ENCODE results near the gene CRYBB1. TPM values are rescaled to one million over a fixed set of nuclear protein-coding genes. Genes with fewer than 3 reads are reported as not detected.

Gene CRYBB1
- total and polyA plus RNA-seq, 10 donors, result 0.34 to 2.9 (median 1.7) TPM

DNA sequence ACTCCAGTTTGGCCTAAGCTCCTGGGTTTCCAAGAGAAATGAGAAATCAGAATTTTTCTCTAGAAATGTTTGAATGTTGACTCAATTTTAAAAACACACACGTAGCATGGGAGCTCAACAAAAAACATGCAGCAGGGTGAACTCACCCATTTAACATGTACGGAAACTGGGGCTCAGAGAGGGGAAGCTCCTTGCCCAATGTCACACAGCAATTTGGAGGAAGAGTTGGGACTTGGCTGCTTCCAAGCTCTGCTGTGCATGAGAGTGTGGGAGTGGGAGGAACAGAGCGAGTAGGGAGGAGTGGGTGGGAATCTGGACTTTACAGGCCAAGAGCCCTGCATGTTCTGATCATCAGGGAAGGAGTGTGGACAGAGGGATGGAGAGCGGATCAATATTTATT lies 33.8 kb downstream of the CRYBB1 start:
- peak overlapping the region in 1 of 8 donors; percentile 56 for H3K27ac ChIP-seq
- WGBS, 5 donors, result 66 to 84% (median 72%) methylated on average over 4 of the region's 4 CpGs
- H3K36me3 ChIP-seq, result peaks cover 0 to 38% (median 12%) of the 10 kb centered on the region in 6 donors
- DNase-seq, result peak; percentile 15
- H3K9me3 ChIP-seq, result peaks cover 0 to 3% (median 0%) of the 10 kb centered on the region in 8 donors
- intact Hi-C loops (cut with DNase I; ENCODE audit: low total_unique reads), result no loop called here
- TF ChIP-seq POLR2AphosphoS5 (IDR thresholded peaks at IDR 0.05), result no peak
- no peak for TF ChIP-seq POLR2A (IDR thresholded peaks at IDR 0.05)
- TF ChIP-seq, protein P1, sequence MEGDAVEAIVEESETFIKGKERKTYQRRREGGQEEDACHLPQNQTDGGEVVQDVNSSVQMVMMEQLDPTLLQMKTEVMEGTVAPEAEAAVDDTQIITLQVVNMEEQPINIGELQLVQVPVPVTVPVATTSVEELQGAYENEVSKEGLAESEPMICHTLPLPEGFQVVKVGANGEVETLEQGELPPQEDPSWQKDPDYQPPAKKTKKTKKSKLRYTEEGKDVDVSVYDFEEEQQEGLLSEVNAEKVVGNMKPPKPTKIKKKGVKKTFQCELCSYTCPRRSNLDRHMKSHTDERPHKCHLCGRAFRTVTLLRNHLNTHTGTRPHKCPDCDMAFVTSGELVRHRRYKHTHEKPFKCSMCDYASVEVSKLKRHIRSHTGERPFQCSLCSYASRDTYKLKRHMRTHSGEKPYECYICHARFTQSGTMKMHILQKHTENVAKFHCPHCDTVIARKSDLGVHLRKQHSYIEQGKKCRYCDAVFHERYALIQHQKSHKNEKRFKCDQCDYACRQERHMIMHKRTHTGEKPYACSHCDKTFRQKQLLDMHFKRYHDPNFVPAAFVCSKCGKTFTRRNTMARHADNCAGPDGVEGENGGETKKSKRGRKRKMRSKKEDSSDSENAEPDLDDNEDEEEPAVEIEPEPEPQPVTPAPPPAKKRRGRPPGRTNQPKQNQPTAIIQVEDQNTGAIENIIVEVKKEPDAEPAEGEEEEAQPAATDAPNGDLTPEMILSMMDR (IDR thresholded peaks at IDR 0.05 in 8 of 11, conservative IDR thresholded peaks at IDR 0.05 in 3 of 11), result no peak
- no peak overlapping the region for H3K4me3 ChIP-seq
- H3K4me1 ChIP-seq, result peaks cover 33 to 95% (median 71%) of the 10 kb centered on the region in 6 donors
- no peaks in the 10 kb centered on the region for H3K27me3 ChIP-seq (replicated peaks in 1 of 7)

DNA sequence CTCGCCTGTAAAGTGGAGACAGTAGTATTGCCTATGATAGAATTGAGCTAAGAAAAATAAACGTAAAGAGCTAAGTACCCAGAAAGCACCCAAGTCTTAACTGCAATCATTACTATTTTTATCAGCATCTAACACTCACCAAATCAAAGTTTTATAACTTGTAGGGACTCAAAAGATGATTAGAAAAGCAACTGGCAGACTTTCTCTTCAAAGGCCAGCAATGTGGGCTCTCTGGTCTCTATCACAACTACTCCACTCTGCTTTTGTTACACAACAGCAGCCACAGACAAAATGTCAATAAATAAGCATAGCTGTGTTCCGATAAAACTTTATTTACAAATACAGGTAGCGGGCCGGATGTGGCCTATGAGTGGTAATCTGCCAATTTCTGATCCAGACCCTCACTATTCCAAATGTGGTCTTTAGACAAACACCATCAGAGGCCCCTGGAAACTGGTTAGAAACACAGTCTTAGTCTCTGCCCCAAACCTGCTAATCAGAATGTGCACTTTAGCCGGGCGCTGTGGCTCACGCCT lies 36.1 kb downstream of the CRYBB1 start:
- peak; percentile 17 for DNase-seq
- Histone ChIP-seq H3K27me3 (replicated peaks in 1 of 7) (no peaks in the 10 kb centered on the region), H3K27ac (no peak overlapping the region), H3K36me3 (peaks cover 0 to 38% (median 12%) of the 10 kb centered on the region in 6 donors), H3K4me1 (peaks cover 29 to 95% (median 61%) of the 10 kb centered on the region in 6 donors), H3K4me3 (no peak overlapping the region), H3K9me3 (no peaks in the 10 kb centered on the region)
- intact Hi-C loops (cut with DNase I; ENCODE audit: low total_unique reads), result no loop called here
- no peak for TF ChIP-seq POLR2A (IDR thresholded peaks at IDR 0.05)
- no peak for TF ChIP-seq POLR2AphosphoS5 (IDR thresholded peaks at IDR 0.05)
- TF ChIP-seq, protein P1 (IDR thresholded peaks at IDR 0.05 in 8 of 11, conservative IDR thresholded peaks at IDR 0.05 in 3 of 11), result no peak
- WGBS, 5 donors, result 96 to 97% (median 96%) methylated on average over 8 of the region's 8 CpGs

DNA sequence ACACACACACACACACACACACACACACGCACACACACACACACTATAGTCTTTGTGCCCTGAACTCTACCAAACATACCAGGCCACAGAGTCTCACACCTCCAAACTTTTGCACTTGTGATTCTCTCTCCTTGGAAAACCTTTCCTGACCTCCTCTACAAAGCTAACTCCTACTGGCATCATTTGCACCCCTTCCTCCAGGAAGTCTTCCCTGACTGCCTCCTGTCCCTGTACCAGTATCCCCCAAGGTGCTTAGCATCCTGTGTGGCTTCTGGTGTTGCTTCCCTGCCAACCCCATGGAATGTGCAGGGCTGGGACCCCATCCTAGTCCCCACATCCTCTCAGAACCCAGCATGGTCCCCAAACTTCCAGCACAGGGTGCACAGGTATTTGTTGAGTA lies 36.8 kb downstream of the CRYBB1 start:
- H3K4me3 ChIP-seq, result no peak overlapping the region
- peak overlapping the region in 2 of 8 donors; percentile 26 to 36 for H3K27ac ChIP-seq
- peak; percentile 16 for DNase-seq
- WGBS, 5 donors, result 40 to 66% (median 54%) methylated on average over 1 of the region's 1 CpG
- peaks cover 0 to 35% (median 12%) of the 10 kb centered on the region in 6 donors for H3K36me3 ChIP-seq
- H3K27me3 ChIP-seq (replicated peaks in 1 of 7), result no peaks in the 10 kb centered on the region
- intact Hi-C loops (cut with DNase I; ENCODE audit: low total_unique reads), result no loop called here
- TF ChIP-seq POLR2AphosphoS5 (IDR thresholded peaks at IDR 0.05) (no peak), POLR2A (IDR thresholded peaks at IDR 0.05) (no peak)
- TF ChIP-seq, protein P1 (IDR thresholded peaks at IDR 0.05 in 8 of 11, conservative IDR thresholded peaks at IDR 0.05 in 3 of 11), result no peak
- no peaks in the 10 kb centered on the region for H3K9me3 ChIP-seq
- peaks cover 22 to 95% (median 61%) of the 10 kb centered on the region in 6 donors for H3K4me1 ChIP-seq

DNA sequence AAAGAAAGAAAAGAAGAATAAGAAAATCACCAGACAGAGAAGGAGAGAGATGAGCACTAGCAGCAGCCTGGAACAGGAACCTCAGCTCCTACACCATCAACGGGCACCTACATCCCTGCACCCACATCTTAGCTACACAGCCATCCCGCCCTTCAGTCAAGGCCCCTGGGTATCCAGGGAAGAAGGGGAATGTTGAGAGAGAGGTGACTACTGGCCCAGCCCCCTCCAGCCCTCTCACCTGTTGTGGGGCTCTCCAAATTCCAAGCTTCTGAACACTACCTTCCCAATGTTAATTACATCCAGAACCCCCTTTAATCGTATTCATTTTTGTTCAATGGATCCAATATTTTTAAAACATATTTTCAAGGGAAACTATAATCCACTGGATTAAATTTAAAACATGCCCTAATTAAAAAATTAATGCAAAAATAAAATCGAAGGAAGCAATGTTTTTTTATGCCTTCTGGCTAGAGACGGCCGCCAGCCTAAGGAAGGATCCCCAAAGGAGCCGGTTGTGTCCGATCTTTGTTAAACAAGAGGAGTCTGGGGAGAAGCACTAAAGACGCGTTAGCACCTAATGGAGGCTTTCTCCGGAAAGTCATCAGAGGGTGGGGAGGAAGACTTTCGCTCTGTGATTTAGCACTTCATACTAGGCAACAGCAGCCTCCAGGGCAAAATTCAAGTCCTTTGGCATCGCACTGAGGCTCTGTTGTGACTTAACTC lies 37.4 kb downstream of the CRYBB1 start:
- peaks cover 20 to 95% (median 58%) of the 10 kb centered on the region in 6 donors for H3K4me1 ChIP-seq
- intact Hi-C loops (cut with DNase I; ENCODE audit: low total_unique reads), result no loop called here

More for the DNA sequence above, 37.4 kb downstream of the CRYBB1 start:
- no peaks in the 10 kb centered on the region for H3K27me3 ChIP-seq (replicated peaks in 1 of 7)
- peak overlapping the region in 7 of 8 donors; percentile 63 to 83 (median 79) for H3K27ac ChIP-seq
- TF ChIP-seq, protein P1 (IDR thresholded peaks at IDR 0.05 in 8 of 11, conservative IDR thresholded peaks at IDR 0.05 in 3 of 11), result no peak
- TF ChIP-seq POLR2A (IDR thresholded peaks at IDR 0.05) (no peak), POLR2AphosphoS5 (IDR thresholded peaks at IDR 0.05) (no peak)
- H3K36me3 ChIP-seq, result peaks cover 0 to 33% (median 12%) of the 10 kb centered on the region in 6 donors
- no peaks in the 10 kb centered on the region for H3K9me3 ChIP-seq
- H3K4me3 ChIP-seq, result peak overlapping the region in 1 of 8 donors; percentile 54
- DNase-seq, result peak; percentile 47
- WGBS, 5 donors, result 81 to 86% (median 84%) methylated on average over 13 of the region's 13 CpGs
